ENCODE data around the gene FREY1. TPM values are rescaled to one million over a fixed set of nuclear protein-coding genes. Genes with fewer than 3 reads are reported as not detected.

FREY1 gene
- total and polyA plus RNA-seq, 2 of the 4 experiments (the other 2 are of a cell fraction) = 0.21 TPM; not detected in 1

- no peak overlapping the region for H2BK20ac ChIP-seq (ENCODE audit: low read depth, low read length)
- no peak overlapping the region for H2BK120ac ChIP-seq (ENCODE audit: low read depth, low read length)
- no peaks in the 10 kb centered on the region for H3K79me1 ChIP-seq (ENCODE audit: low read depth in 1 of 2, low read length in 2 of 2)
- H2BK15ac ChIP-seq (ENCODE audit: low read depth, low read length) = no peak overlapping the region
- DNase-seq (no peak), ATAC-seq (ENCODE audit: low read depth) (no peak)
- H3K4ac ChIP-seq (ENCODE audit: low read depth, low read length) = no peak overlapping the region
- ChIA-PET CTCF (no interaction called here), POLR2A (ENCODE audit: unreplicated experiment) (no interaction called here)
- no peak overlapping the region for H2BK5ac ChIP-seq (ENCODE audit: low read depth, low read length, poor library complexity, severe bottlenecking)
- no peak overlapping the region for H3K14ac ChIP-seq (replicated peaks; ENCODE audit: low read depth, low read length)
- no peak overlapping the region for H3K23ac ChIP-seq (ENCODE audit: low read depth, low read length)
- H2AK9ac ChIP-seq (replicated peaks; ENCODE audit: low read depth, low read length, poor library complexity) = no peak overlapping the region
- H2AFZ ChIP-seq (replicated peaks; ENCODE audit: low read length, poor library complexity) = no peak overlapping the region
- 100% methylated on average over 4 of the region's 10 CpGs; no CpG with 5 or more reads in 1 of the 2 experiments for WGBS, 2 experiments (ENCODE audit: extremely low coverage in 2 of 2, insufficient read length in 1 of 2)
- peaks cover 2% of the 10 kb centered on the region; the same call in 1 of the 2 replicates for H3K27me3 ChIP-seq (ENCODE audit: control insufficient read depth, insufficient read depth, low read length)
- no peaks in the 10 kb centered on the region for H3K9me3 ChIP-seq (ENCODE audit: control insufficient read depth, insufficient read depth, low read length)
- H4K20me1 ChIP-seq (ENCODE audit: insufficient read depth, low read length) = peaks cover 7% of the 10 kb centered on the region; the same call in 1 of the 2 replicates
- no peak overlapping the region for H2AK5ac ChIP-seq (ENCODE audit: low read depth, low read length)
- no peak overlapping the region for H3K4me3 ChIP-seq (ENCODE audit: insufficient read depth, low read depth, low read length)
- H3K4me1 ChIP-seq (ENCODE audit: control insufficient read depth, insufficient read depth, low read length) = no peaks in the 10 kb centered on the region; the same call in 1 of the 2 replicates
- H4K8ac ChIP-seq (ENCODE audit: low read depth in 2 of 2, low read length in 2 of 2) = no peak overlapping the region
- TF ChIP-seq CHD1 (IDR thresholded peaks at IDR 0.05; ENCODE audit: low read depth, low read length) = no peak
- TF ChIP-seq CEBPB (IDR thresholded peaks at IDR 0.05; ENCODE audit: low read depth, low read length) = no peak
- TF ChIP-seq CTCF (conservative IDR thresholded peaks at IDR 0.05; ENCODE audit: low read depth, low read length) = no peak
- TF ChIP-seq BHLHE40 (IDR thresholded peaks at IDR 0.05; ENCODE audit: low read depth, low read length) = no peak
- TF ChIP-seq RFX5 (IDR thresholded peaks at IDR 0.05; ENCODE audit: low read depth, low read length) = no peak
- TF ChIP-seq MXI1 (IDR thresholded peaks at IDR 0.05; ENCODE audit: borderline replicate concordance, low read depth, low read length) = no peak
- no peak for TF ChIP-seq USF2 (IDR thresholded peaks at IDR 0.05; ENCODE audit: low read depth, low read length)
- no peak for TF ChIP-seq NFE2L2 (IDR thresholded peaks at IDR 0.05; ENCODE audit: low read depth, low read length)
- TF ChIP-seq RAD21 (IDR thresholded peaks at IDR 0.05; ENCODE audit: low read length) = no peak
- TF ChIP-seq FOS (IDR thresholded peaks at IDR 0.05; ENCODE audit: low read depth, low read length) = no peak
- no peak for TF ChIP-seq ELK1 (IDR thresholded peaks at IDR 0.05; ENCODE audit: borderline replicate concordance, low read depth, low read length)
- TF ChIP-seq SMC3 (IDR thresholded peaks at IDR 0.05; ENCODE audit: low read depth, low read length) = no peak
- TF ChIP-seq POLR2A (IDR thresholded peaks at IDR 0.05; ENCODE audit: low read depth, low read length) = no peak
- TF ChIP-seq MAFK (IDR thresholded peaks at IDR 0.05; ENCODE audit: low read depth, low read length) = no peak
- no peak for TF ChIP-seq MAZ (IDR thresholded peaks at IDR 0.05; ENCODE audit: borderline replicate concordance, low read depth, low read length)
- no peak for TF ChIP-seq RCOR1 (IDR thresholded peaks at IDR 0.05; ENCODE audit: insufficient replicate concordance, low read length)
- H3K56ac ChIP-seq (ENCODE audit: extremely low read depth, insufficient read depth, low read length) = no peak overlapping the region
- intact Hi-C loops (cut with micrococcal nuclease) = no loop called here
- H3K9me1 ChIP-seq (ENCODE audit: insufficient read depth, low read length) = no peaks in the 10 kb centered on the region
- no peak overlapping the region for H3K18ac ChIP-seq (ENCODE audit: low read depth, low read length)
- H3K36me3 ChIP-seq (ENCODE audit: control insufficient read depth, insufficient read depth, low read length) = peaks cover 42% of the 10 kb centered on the region
- no peak overlapping the region for H4K91ac ChIP-seq (ENCODE audit: insufficient read depth, low read depth, low read length)
- no peak overlapping the region for H3K27ac ChIP-seq (ENCODE audit: insufficient read depth, low read length)
- dilution Hi-C loops (cut with HindIII; ENCODE audit: low sequenced_read_pairs, unreplicated experiment) = no loop called here
- in situ Hi-C loops (cut with MboI; ENCODE audit: low sequenced_read_pairs) = no loop called here
- no peak overlapping the region for H4K5ac ChIP-seq (ENCODE audit: low read depth, low read length)
- BruUV-seq (replicated peaks) = no TSS peak
- no peak overlapping the region for H3K9ac ChIP-seq (ENCODE audit: low read depth, low read length)
- H3K4me2 ChIP-seq (ENCODE audit: low read depth, low read length) = no peak overlapping the region
Observed at GRCh38 chr11:45931739-45932138, 24.7 kb upstream of the FREY1 start.
